Hypothalamus (tissue), 51 donors: Measurements from ENCODE around the gene CSNK1G1.
"Not testable (repeated sequence)": the region's sequence is repeated elsewhere in the genome, so short reads cannot be mapped to it uniquely, and the experiment has no call there.

Experiments
- DNase-seq, 51 donors: peaks; one replicate each; lab custom pipeline; 2025; lab: John Stamatoyannopoulos, UW

Gene CSNK1G1

DNA sequence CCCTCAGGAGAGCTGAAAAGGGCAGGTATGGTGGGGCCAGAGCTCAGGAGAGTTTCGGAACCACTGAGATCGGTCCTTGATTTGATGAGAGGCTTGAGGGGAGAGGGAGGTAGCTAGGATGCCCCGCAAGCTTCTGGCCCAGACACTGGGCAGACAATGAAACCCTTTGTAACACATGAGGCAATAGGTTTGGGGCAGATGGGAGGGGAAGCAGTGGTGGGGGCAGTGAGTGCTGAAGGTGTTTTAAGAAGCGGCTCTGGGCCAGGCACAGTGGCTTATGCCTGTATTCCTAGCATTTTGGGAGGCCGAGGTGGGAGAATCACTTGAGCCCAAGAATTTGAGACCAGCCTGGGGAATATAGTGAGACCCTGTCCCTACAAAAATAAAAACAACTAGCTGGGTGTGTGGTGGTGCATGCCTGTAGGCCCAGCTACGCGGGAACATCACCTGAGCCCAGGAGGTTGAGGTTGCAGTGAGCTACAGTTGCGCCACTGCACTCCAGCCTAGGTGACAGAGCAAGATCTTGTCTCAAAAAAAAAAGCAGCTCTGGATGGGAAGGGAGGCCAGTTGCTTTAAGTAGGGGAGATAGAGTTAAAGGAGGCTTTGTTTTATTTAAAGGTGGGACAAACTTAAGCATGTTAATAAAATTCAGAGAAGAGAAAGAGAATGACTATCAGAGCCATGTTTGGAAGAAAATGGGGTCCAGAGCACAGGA, 214.0 kb downstream of the CSNK1G1 start:
- DNase-seq: peak in 6 of 51 donors; percentile 29 to 56 (median 37)

DNA sequence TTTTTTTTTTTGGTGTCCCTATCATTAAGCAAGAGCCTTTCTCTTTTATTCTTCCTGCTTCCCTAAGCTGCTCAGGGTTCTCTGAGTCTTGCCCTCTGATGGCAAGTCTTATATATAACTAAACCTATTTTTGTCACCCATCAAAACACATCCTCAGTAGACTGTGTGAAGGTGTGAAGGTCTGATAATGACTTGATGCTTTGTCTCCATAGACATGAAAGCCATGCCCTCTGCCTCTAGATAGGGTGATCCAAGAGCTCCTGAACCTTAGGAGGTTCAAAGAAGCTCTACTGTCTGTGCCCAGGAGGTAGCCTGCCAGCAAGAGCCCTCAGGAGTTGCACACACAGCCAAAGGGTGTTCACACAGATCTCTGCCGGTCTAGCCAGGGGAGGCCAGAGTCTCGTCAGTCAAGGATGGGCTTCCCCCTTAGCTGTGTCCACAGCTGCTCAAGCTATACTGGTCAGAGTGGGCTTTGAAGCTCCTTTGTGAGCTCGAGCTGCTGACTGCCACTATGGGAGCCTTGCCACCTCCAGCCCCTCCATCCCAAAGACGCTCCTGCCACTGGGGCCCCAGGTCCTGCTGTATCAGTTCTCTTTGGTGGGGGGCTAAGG, 217.5 kb downstream of the CSNK1G1 start:
- DNase-seq: no peak

GRCh38 chr15:64137226-64137833, 218.6 kb downstream of the CSNK1G1 start:
- peak in 21 of 51 donors; percentile 26 to 68 (median 48) for DNase-seq

DNA sequence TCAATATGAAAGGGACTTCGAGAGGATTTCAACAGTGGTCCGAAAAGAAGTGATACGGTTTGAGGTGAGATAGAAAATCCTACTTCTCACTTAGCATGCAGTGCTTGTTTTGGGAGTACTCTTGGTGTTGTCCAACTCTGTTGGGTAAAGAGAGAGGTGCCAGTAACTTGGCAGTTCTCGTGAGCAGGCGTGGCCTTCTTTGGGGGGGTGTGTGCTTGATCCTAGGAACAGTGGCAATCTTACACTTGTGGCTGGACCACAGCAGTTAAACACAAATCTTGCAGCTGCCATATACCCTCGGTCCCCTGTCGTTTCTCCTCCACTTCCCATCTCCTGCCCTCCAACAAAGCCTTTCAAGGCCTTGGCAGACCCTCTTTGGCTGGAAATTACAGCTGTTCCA, 219.6 kb downstream of the CSNK1G1 start:
- no peak for DNase-seq

DNA sequence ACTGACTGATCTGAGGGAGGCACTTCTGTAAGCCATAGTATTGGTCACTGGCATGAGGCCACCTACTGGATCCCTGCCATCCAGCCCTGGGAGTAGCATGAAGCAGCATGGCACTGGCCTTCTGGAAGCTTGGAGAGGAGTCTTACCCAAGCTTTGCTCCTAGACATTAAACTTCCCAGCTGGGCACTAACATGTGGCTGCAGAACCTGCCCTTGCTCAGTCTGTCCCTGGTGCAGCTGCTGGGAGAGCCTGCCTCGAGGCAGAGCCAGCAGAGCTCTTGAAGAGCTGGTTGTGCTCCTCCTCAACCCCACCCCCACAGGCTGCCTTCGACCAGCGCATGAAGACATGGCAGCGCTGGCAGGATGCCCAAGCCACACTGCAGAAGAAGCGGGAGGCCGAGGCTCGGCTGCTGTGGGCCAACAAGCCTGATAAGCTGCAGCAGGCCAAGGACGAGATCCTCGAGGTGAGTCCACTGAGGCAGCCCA, 221.6 kb downstream of the CSNK1G1 start:
- peak in 40 of 51 donors; percentile 14 to 86 (median 68) for DNase-seq

- DNase-seq: no peak
These were observed 222.2 kb downstream of the CSNK1G1 start for GRCh38 chr15:64133623-64134344.

DNA sequence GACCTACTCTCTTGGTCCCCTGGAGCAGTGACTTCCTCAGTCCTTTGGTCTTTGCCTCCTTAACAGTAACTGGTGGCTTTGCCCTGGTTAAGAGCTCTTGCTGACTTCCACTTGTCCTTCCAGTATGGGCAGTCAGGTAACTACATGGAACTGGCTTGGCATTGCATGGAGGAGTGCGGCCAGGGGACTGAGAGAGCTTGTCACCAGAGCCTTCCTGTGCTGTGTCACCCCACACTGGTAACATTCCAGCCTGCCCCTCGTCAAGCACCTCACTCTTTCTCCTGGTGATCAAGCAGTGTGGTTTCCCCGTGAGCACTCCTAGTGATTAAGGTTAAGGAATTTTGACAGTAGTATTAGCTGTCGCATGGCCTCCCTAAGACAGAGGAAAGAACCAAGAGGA, 223.8 kb downstream of the CSNK1G1 start:
- no peak for DNase-seq

DNA sequence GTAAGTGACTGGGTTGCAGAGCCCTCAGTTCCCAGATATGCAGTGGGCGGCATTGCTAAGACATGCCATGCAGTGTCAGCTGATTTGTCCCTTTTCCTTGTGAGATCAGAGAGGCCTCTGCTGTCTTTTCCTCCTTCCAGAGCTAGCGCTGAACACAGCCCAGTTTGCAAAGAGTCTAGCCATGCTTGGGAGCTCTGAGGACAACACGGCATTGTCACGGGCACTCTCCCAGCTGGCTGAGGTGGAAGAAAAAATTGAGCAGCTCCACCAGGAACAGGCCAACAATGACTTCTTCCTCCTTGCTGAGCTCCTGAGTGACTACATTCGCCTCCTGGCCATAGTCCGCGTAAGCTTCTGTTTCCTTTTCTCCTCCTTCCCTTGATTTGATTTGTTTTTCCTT, 224.4 kb downstream of the CSNK1G1 start:
- DNase-seq: peak in 11 of 51 donors; percentile 11 to 50 (median 34)

- no peak for DNase-seq
These were observed 225.8 kb downstream of the CSNK1G1 start for GRCh38 chr15:64130159-64130558.

- DNase-seq: no peak
These were observed 228.3 kb downstream of the CSNK1G1 start for GRCh38 chr15:64127521-64128270.

GRCh38 chr15:64125978-64126377, 230.0 kb downstream of the CSNK1G1 start:
- DNase-seq: no peak

GRCh38 chr15:64122936-64123351, 233.0 kb downstream of the CSNK1G1 start:
- peak in 42 of 51 donors; percentile 23 to 94 (median 76) for DNase-seq

DNA sequence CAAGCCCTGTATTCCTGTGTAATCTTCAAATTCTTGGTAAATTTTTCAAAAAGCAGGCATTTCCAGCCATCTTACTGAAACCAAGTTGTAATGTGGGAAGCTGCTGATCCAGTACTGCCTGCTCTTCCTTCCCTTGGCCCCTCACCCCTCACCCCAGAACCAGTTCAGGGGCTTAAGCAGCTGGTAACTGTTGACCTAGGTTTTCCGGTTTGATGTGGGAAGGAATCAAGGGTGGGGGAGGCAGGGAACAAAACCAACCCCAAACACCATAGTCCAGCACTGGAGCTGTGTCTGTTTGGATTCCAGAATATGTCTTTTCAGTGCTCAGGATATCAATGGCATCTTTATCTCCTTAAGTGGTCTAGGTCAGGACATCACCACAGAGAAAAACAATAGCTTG, 233.5 kb downstream of the CSNK1G1 start:
- DNase-seq: peak in 8 of 51 donors; percentile 5 to 71 (median 37)

DNA sequence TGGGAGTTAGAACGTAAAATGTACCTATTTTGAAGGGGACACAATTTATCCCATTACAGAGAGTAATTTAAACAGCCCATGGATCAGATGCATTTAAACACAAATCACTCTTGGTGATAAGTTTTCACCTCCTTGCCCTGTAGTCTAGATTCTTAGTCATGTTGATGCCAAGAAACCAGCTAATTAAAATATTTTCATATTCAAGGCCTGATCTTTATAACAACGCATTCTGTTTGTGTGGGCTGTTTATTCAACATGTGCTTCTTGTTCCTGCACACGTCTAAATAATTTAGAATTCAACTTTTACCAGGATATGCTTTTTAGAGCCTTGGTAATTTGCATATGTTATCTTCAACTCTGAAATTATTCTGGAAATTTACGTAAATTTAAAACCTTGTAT, 234.4 kb downstream of the CSNK1G1 start:
- no peak for DNase-seq

- not testable (repeated sequence) for DNase-seq
These were observed 235.7 kb downstream of the CSNK1G1 start for GRCh38 chr15:64120322-64120721.

DNA sequence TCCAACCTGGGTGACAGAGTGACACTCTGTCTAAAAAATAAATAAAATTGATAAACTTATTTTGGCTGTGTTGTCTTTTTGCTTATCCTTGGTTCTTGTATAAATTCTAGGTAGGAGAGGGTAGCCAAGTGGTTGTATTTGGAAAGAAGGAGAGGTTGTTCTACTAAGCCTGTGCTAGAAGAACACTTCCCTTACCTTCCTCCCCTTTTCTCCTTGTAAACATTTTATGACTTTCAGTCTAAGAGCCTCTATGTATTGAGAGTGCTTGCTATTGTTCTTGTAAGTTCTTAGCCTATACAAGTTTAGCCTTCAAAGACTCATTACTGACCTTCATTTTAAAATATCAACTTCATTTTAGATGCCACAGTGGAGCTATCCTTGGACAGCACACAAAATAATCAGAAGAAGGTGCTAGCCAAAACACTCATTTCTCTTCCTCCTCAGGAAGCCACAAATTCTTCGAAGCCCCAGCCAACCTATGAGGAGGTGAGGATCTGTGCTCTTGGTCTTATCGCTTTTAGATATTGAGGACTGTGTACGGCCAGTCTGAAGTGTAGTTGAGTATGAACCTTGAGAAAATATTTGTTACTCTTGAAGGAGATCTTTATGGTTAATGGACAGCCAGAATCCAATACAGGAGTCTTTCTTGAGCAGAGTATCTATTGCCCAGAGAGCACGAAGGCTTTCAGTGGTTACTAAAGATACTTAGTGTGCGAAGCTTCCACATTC, 238.1 kb downstream of the CSNK1G1 start:
- no peak for DNase-seq
